GM18502 (cell line): ENCODE measurements around the gene CEACAM1.
"Not testable (repeated sequence)": the region's sequence is repeated elsewhere in the genome, so short reads cannot be mapped to it uniquely, and the experiment has no call there.

Source experiments
- ATAC-seq: cut with Tn5 transposase; IDR thresholded peaks from one replicate; pipeline ENCODE4 v1.9.1; 2021; ENCODE audit warnings: mild to moderate bottlenecking; ENCODE audit not compliant: unreplicated experiment, poor library complexity

Gene CEACAM1

DNA sequence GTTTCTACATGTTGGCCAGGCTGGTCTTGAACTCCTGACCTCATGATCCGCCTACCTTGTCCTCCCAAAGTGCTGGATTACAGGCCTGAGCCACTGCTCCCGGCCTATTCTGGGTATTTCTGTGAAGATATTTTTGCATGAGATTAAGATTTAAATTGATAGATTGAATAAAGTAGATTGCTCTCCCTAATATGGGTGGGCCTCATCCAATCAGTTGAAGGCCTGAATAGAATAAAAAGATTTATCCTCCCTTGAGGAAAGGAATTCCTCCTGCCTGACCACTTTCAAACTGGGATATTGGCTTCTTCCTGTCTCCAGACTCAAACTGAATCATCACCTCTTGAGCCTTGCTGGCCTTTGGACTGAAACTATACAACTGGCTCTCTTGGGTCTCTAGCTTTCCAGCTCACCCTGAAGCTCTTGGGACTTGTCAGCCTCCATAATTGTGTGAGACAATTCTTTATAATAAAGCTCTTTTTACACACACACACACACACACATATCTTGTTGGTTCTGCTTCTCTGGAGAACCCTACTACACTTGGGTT, 49.4 kb downstream of the CEACAM1 start:
- ATAC-seq = no peak

DNA sequence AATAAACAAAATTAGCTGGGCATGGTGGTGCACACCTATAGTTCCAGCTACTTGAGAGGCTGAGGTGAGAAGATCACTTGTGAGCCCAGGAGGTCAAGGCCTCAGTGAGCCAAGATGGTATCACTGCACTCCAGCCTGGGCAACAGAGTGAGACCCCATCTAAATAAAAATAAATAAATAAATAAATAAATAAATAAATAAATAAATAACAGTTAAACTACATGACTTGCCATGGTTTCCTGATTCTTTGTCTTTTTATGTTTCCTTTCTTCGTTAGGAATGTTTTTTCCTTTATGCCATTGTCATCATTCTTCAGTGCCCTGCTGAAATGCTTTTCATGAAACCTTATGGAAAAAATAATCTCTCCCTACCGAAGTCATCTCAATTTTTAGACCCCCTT, 50.3 kb downstream of the CEACAM1 start:
- no peak for ATAC-seq

DNA sequence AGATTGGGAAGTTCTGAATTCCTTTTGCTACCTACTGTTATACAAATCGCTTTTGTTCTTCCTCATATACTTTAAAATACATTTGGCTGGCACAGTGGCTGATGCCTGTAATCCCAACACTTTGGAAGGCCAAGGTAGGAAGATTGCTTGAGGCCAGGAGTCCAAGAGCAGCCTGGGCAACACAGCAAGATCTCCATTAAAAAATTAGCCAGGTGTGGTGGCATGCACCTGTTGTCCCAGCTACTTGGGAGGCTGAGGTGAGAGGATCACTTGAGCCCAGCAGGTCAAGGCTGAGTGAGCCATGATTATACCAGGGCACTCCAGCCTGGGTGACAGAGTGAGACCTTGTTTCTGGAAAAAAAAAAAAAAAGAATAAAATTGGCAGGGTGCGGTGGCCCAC, 51.2 kb downstream of the CEACAM1 start:
- no peak for ATAC-seq

DNA sequence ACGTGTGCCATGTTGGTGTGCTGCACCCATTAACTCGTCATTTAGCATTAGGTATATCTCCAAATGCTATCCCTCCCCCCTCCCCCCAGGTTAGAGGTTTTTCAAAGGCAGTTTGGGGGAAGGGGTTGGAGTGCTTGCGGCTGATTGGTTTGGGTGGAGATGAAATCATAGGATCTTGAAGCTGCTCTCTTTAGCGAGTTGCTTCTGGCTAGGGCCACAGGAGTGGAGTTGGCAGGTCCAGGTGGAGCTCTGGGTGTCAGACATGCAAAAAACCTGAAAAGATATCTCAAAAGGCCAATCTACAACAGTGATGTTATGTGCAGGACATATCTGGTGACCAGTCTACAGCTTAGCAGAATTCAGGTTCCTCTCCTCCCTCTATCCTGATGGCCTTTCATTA, 52.9 kb downstream of the CEACAM1 start:
- ATAC-seq = no peak

DNA sequence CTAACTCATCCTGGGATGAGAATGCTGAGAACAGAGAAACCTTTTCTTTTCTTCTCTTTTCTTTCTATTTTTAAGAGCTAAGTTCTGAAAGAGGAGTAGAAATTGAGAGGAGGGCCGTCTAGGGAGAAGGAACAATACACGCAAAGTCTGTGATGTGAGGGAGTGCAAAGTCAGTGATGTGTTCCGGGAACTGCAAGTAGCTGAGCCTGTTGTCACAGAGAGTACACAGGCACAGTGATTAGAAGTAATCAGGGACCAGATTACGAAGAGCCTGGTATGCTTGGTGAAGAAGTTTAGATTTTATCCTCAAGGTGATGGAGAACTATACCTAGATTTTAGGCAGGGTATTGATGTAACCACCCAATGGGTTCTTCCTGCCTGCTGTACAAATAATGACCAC, 53.5 kb downstream of the CEACAM1 start:
- ATAC-seq = no peak

DNA sequence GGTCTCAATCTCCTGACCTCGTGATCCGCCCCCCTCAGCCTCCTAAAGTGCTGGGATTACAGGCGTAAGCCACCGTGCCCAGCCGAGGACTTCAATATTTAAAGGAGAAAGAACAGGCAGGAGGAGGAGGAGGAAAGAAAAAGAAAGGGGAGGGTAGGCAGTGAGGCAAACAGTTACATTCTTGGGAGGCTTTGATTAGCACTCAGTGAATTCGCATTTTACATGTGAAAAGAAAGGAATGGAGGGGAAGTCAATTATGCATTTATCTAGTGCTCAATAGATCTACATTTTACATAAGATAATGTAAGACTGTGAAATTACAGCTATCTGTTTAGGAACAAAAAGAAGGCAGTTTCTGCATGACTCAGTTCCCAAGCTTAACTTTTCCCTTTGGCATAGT, 54.6 kb downstream of the CEACAM1 start:
- ATAC-seq = no peak

DNA sequence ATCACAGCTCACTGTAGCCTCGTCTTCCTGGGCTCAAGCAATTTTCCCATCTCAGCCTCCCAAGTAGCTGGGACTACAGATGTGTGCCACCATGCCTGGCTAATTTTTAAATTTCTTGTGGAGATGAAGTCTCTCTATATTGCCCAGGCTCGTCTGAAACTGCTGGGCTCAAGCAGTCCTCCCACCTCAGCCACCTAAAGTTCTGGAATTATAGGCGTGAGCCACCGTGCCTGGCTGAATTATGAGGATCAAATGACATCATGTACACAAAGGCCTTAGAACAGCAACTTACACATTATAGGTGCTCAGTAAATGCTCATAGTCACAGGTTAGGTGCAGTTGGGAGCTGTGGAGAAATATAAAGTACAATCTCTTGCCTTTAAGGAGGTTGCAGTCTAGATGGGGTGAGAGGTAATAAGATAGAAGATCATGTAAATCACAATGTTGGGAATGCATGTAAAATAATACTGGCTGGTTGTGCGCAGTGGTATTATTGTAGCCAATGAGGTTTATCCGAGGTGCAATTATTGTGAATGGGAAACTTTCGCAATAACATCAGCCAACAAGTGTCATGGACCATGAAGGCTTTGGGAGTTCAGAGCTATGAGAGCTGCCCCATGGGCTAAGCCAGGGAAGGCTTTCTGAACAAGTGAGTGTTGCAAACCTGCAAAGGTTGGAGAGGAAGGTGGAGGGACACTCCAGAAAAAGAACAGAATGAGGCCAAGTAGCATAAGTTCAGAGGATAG, 55.7 kb downstream of the CEACAM1 start:
- no peak for ATAC-seq

DNA sequence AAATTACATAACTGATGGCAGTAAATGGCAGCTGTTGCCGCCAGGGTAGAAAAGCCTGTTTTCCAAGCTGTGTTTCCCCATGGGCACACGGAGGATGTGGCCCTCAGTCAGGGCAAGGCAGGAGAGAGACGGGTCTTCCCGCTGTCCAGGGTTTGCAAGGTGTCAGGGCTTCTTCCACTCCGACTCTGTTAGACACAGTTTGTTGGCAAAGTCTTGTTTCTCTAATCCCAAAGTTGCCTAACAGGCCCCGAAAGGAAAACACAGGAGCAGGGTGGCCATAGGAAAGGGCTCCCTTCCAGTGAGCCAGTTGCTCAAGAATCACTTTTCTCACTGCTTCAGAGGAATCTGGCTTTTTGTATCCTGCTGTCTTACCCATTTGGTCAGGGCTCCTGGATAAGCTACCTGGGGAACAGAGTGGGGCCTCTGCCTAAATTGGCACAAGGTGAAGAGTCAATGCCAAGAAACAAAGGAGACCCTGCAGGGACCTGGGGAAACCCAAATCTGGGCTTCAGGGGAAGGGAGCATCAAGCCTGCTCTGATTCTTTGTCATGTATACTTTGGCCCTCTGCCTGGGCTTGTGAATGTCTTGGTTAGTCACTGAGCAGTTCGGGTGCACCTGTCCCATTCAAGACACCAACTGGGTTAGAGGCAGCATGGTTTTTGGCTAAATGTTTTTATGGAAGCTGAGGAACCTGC, 56.6 kb downstream of the CEACAM1 start:
- ATAC-seq = no peak

DNA sequence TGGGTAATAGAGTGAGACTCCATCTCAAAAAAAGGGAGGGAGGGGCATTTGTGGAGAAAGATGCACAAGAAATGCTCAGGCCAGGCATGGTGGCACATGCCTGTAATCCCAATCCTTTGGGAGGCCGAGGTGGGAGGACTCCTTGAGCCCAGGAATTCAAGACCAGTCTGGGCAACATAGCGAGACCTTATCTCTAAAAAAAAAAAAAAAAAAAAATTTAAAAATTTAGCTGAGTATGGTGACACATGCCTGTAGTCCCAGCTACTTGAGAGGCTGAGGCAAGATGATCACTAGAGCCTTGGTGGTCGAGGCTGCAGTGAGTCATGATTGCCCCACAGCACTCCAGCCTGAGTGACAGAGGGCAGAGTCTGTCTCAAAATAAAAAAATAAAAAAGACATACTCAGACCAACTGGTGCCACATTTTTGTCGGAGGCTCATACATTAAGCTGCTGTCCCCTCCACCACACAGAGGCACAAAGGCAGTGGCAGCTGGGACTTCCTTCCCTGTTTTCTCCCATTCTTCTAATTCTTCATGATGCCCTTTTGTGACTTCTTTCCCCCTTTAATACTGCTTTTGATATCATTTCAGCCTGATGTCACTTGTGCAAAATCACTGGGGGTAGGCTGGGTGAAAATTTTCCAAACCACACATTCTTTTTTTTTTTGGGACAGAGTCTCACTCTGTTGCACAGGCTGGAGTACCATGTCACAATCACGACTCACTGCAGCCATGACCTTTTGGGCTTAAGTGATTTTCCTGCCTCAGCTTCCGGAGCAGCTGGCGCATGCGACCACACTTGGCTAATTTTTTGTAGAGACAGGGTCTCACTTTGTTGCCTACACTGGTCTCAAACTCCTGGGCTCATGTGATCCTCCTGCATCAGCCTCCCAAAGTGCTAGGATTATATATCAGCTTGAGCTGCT, 58.7 kb downstream of the CEACAM1 start:
- ATAC-seq = no peak

DNA sequence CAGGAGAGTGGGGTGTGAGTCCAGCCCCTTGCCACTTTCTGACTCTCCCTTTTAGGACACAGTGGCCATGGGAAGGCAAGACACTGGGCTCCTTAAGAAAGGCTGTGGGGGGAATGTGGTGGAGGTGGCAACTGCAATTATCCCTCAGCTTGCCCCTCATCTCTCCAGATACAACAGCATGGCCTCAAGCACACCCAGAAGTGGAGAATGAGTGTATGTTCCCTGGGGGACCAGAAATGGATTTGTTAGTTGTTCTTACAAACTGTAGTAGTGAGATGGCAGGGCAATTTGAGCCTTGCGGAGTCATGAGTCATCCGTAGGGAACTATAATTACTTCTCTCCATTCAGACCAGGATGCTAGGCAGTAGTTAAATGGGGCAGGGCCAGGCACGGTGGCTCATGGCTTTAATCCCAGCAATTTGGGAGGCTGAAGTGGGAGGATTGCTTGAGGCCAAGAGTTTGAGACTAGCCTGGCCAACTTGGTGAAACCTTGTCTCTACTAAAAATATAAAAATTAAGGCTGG, 59.9 kb downstream of the CEACAM1 start:
- ATAC-seq = no peak

DNA sequence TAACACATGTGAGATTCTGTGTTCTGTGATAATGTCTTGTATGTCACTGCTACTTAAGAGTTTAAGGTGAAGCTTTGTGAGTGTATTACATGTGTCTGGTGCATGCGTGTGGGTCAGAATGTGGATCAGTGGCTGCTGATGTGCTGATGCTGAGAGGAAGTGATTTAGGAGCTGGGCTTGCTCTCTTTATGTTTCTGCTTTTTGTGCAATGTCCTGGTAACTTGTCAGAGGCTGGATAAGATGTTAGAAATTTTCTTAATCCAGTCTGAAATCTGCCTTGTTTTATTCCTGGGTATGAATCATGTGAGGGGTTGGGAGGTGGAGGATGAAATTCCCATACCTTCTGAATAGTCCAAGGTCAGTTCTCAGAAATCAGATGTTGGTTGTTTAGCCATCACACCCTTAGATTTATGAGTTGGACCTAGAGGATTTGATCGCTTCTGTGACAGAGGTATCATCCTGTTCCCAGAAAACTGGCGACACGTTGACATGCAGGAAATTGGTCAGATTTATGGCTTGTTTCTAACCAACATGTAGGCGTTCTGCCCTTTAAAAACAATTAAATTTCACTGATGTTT, 61.0 kb downstream of the CEACAM1 start:
- ATAC-seq = no peak

DNA sequence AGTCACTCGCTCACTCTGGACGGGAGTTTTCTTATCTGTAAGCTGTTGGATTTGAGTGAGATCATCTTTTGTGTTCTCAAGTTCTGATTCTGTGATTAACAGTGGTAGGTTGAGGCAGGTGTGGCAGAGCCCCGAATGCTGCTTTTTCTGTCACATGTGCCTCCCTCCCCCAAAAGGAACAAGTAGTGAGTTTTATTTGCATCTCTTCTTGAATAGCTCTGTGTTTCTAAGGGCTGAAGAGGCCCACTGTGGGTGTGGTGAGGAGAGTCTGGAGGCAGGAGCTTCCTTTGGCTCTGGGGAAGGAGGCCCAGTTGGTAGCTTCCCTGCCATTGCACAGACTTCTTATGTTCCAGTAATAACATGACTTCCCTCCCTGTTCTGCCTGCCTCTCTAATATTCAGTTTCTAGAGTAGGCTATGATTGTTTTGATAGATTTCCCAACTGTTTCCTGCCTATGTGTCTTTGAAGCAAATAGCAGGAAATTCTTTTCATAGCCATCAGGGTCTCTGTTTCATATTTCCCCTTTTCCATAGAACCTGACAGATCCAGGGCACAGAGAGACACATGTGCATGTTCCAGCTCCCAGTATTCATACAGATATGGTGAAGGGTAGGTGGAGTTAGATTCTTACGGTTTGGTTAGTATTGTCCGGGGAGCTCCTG, 61.6 kb downstream of the CEACAM1 start:
- no peak for ATAC-seq

DNA sequence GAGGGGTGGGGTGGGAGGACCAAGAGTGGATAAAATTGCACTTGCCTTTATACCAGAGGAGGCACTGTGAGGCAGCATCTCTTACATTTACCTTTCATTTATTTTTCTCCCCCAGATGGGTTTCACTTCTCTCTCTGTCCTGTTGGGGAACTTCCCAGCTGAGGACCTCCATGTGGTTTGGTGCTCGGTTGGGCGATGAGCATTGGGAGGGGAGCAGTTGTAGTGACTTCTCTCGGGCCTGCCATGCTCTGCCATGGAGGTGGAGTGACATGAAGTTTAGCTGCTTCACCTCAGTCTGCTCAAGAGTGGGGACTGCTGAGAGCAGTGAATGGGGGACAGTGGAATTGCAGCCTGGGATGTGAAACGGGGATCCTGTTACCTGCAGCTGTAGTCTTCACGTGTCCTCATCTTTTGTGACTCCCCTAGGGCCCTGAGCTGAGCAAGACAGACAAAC, 62.4 kb downstream of the CEACAM1 start:
- ATAC-seq = peak; percentile 74

DNA sequence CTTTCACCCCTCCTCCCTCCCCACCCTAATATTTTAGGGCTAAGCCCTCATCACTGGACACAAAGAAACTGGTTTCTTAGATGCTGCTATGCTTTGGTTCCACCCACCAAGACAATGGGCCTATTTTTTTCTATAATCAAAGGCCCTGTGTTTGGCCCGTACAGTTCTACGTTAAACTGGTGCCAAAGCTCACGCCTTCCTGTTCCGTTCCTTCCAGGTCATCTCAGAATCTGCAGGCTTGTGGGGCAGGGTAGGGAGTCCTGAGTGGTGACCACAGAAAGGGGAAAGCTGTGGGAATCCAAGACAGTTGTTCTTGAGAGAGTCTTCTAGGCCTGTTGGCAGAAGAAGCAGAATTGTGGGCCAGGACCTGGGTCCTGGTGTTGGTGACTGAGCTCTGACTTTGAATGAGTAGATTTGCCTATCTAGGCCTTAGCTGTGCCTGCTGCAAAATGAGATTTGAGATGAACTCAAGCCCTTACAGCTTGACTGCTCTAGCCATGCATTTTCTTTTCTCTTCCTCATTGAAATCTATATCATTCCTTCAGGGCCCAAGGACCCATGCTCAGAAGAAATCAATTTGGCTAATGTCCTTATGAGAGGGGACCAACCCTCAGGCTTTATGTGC, 66.5 kb downstream of the CEACAM1 start:
- ATAC-seq = no peak

DNA sequence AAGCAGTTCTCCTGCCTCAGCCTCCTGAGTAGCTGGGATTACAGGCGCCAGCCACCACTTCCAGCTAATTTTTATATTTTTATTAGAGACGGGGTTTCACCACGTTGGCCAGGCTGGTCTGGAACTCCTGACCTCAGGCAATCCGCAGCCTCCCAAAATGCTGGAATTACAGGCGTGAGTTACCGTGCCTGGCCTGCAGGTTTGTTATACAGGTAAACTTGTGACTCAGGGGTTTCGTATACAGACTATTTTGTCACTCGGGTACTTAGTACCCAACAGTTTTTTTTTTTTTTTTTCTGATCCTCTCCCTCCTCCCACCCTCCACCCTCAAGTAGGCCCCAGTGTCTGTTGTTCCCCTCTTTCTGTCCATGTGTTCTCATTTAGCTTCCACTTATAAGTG, 67.0 kb downstream of the CEACAM1 start:
- not testable (repeated sequence) for ATAC-seq

DNA sequence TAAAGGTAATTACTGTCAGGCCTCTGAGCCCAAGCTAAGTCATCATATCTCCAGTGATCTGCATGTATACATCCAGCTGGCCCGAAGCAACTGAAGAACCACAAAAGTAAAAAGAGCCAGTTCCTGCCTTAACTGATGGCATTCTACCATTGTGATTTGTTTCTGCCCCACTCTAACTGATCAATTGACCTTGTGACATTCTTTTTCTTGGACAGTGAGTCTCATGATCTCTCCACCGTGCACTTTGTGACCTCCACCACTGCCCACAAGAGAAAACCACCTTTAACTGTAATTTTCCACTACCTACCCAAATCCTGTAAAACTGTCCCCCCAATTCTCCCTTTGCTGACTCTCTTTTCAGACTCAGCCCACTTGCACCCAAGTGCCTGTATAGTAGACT, 68.4 kb downstream of the CEACAM1 start:
- no peak for ATAC-seq
